Fibroblast of mammary gland (primary cell): ENCODE measurements around the gene MMP24OS.

ENCODE experiments used
- DNase-seq: peaks from one replicate; pipeline ENCODE4 v3.0.0-alpha.2; 2010; ENCODE audit warnings: low read depth
- H3K4me3 ChIP-seq: 2 replicates; pipeline ENCODE4 v1.5.1; 2011; ENCODE audit warnings: low read depth, mild to moderate bottlenecking, low read length, moderate library complexity; ENCODE audit not compliant: control insufficient read depth
- TF ChIP-seq, protein P1 (sequence below): conservative IDR thresholded peaks from 2 replicates; pipeline ENCODE4 v1.5.1; 2011; ENCODE audit warnings: low read depth, low read length, inconsistent platforms; ENCODE audit not compliant: control insufficient read depth, insufficient read depth

MMP24OS gene

DNA sequence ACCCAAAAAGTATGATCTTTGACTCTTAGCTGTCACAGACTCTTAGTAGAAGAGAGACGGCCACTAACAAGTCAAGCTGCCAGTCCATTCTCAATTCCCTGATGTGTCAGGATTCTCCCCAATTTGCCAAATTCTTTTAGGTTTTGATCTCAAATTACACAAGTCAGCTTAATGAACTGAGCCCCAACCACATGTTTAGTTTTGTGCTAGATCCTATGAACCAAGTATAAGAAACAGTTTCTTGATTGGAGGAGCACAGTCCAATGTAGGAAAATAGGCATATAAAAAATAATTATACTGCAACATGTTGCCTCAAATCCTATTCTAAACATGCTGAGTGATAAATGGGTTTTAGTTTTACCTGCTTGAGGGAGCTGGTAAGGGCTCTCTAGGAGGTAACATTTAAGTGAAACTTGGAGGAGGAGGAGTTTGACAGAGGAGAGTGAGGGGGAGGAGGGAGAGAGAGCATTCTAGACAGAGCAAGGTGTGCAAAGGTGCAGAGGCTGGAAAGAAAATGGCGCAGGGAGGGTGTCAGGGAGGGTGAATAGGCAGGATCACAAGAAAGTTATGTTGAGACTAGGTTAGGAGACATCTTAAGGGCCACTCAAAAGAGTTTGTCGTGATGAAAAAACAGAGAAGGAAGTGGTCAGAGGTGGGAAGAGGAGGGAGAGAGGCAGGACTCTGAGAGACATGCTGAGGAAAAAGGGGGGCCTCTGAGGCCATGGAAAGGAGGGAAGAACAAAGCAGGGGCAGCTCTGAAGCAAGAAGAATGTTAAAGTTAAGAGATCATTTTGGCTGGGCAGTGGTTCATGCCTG, 37.1 kb upstream of the MMP24OS start:
- no peak overlapping the region for H3K4me3 ChIP-seq
- peak; percentile 55 for DNase-seq
- TF ChIP-seq, protein P1, sequence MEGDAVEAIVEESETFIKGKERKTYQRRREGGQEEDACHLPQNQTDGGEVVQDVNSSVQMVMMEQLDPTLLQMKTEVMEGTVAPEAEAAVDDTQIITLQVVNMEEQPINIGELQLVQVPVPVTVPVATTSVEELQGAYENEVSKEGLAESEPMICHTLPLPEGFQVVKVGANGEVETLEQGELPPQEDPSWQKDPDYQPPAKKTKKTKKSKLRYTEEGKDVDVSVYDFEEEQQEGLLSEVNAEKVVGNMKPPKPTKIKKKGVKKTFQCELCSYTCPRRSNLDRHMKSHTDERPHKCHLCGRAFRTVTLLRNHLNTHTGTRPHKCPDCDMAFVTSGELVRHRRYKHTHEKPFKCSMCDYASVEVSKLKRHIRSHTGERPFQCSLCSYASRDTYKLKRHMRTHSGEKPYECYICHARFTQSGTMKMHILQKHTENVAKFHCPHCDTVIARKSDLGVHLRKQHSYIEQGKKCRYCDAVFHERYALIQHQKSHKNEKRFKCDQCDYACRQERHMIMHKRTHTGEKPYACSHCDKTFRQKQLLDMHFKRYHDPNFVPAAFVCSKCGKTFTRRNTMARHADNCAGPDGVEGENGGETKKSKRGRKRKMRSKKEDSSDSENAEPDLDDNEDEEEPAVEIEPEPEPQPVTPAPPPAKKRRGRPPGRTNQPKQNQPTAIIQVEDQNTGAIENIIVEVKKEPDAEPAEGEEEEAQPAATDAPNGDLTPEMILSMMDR, result no peak

GRCh38 chr20:35312318-35312717, 34.4 kb upstream of the MMP24OS start:
- no peak overlapping the region for H3K4me3 ChIP-seq
- peak; percentile 87 for DNase-seq
- TF ChIP-seq, protein P1, result no peak

- H3K4me3 ChIP-seq, result no peak overlapping the region
- no peak for DNase-seq
- TF ChIP-seq, protein P1, result no peak
Observed at GRCh38 chr20:35311822-35312221, 33.9 kb upstream of the MMP24OS start.

DNA sequence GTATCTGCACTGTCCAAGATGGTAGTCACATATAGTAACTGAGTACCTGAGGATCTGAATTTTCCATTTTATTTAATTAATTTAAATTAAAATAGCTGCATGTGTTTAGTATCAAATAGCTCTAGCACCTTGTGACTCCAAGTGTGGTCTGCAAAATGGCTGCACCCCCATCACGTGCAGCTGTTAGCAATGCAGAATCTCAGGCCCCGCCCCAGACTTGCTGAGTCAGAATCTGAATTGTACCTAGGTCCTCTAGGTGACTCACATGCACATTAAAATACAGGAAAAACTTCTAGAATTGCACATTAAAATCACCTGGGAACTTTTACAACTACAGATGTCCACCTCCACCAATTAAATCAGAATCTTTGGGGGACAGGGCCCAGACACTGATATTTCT, 33.5 kb upstream of the MMP24OS start:
- peak; percentile 74 for DNase-seq
- TF ChIP-seq, protein P1, result no peak
- no peak overlapping the region for H3K4me3 ChIP-seq

GRCh38 chr20:35307666-35308653, 30.0 kb upstream of the MMP24OS start:
- H3K4me3 ChIP-seq, result no peak overlapping the region
- TF ChIP-seq, protein P1, result no peak
- DNase-seq, result peak; percentile 86

GRCh38 chr20:35306931-35307517, 29.1 kb upstream of the MMP24OS start:
- TF ChIP-seq, protein P1, result peak; percentile 94
- DNase-seq, result peak; percentile 85
- no peak overlapping the region for H3K4me3 ChIP-seq
